Astrocyte (in vitro differentiated cells and primary cell): ENCODE measurements around the gene GRIK1. TPM values are rescaled to one million over a fixed set of nuclear protein-coding genes. Genes with fewer than 3 reads are reported as not detected.

Experiments
- DNase-seq: peaks from one replicate; pipeline ENCODE4 v3.0.0-alpha.2; 2010; ENCODE audit warnings: low read depth
- FAIRE-seq: peaks from 2 replicates; lab custom pipeline; 2011; peaks lifted over from hg19 to GRCh38; lab: Jason Lieb, UNC
- H2AFZ ChIP-seq: 2 replicates; pipeline ENCODE4 v1.6.0; 2012; ENCODE audit warnings: low read depth, low read length, inconsistent platforms
- H3K27ac ChIP-seq: 2 replicates; pipeline ENCODE4 v1.5.1; 2011; ENCODE audit warnings: low read depth, low read length, inconsistent platforms
- H3K27me3 ChIP-seq: 2 replicates; pipeline ENCODE4 v1.6.0; 2011; ENCODE audit warnings: low read length, inconsistent platforms; ENCODE audit not compliant: insufficient read depth
- H3K36me3 ChIP-seq: 2 replicates; pipeline ENCODE4 v1.5.1; 2011; ENCODE audit warnings: low read length, inconsistent platforms; ENCODE audit not compliant: insufficient read depth
- H3K4me1 ChIP-seq: 2 replicates; pipeline ENCODE4 v1.5.1; 2011; ENCODE audit warnings: low read length, inconsistent platforms; ENCODE audit not compliant: insufficient read depth
- H3K4me2 ChIP-seq: 2 replicates; pipeline ENCODE4 v1.6.0; 2012; ENCODE audit warnings: low read length, inconsistent platforms
- H3K4me3 ChIP-seq: 2 replicates; pipeline ENCODE4 v1.5.1; 2011; ENCODE audit warnings: low read depth, mild to moderate bottlenecking, low read length, inconsistent platforms; ENCODE audit not compliant: insufficient read depth
- H3K79me2 ChIP-seq: 2 replicates; pipeline ENCODE4 v1.6.0; 2012; ENCODE audit warnings: mild to moderate bottlenecking, low read length, inconsistent platforms; ENCODE audit not compliant: insufficient read depth
- H3K9ac ChIP-seq: 2 replicates; pipeline ENCODE4 v1.6.0; 2012; ENCODE audit warnings: mild to moderate bottlenecking, low read length, inconsistent platforms
- H3K9me3 ChIP-seq: 2 replicates; pipeline ENCODE4 v1.5.1; 2012; ENCODE audit warnings: low read depth, mild to moderate bottlenecking, low read length, inconsistent platforms; ENCODE audit not compliant: insufficient read depth
- H4K20me1 ChIP-seq: 2 replicates; pipeline ENCODE4 v1.6.0; 2012; ENCODE audit warnings: low read length, inconsistent platforms; ENCODE audit not compliant: insufficient read depth
- H3K27ac Mint-ChIP-seq: one replicate; pipeline ENCODE4 v1.8.0; 2021; ENCODE audit warnings: mild to moderate bottlenecking, mixed read lengths; ENCODE audit not compliant: unreplicated experiment
- H3K27me3 Mint-ChIP-seq: one replicate; pipeline ENCODE4 v1.8.0; 2021; ENCODE audit warnings: low read depth, mixed read lengths; ENCODE audit not compliant: unreplicated experiment
- H3K36me3 Mint-ChIP-seq: one replicate; pipeline ENCODE4 v1.8.0; 2021; ENCODE audit warnings: low read depth, mixed read lengths; ENCODE audit not compliant: unreplicated experiment
- H3K4me1 Mint-ChIP-seq: one replicate; pipeline ENCODE4 v1.8.0; 2021; ENCODE audit warnings: low read depth, mixed read lengths; ENCODE audit not compliant: unreplicated experiment
- H3K4me3 Mint-ChIP-seq: one replicate; pipeline ENCODE4 v1.8.0; 2021; ENCODE audit warnings: mild to moderate bottlenecking, moderate library complexity, mixed read lengths; ENCODE audit not compliant: unreplicated experiment
- H3K9me3 Mint-ChIP-seq: one replicate; pipeline ENCODE4 v1.8.0; 2021; ENCODE audit warnings: mild to moderate bottlenecking, mixed read lengths; ENCODE audit not compliant: unreplicated experiment
- CTCF ChIP-seq: IDR thresholded peaks from 2 replicates; pipeline ENCODE4 v1.5.1; 2011; ENCODE audit warnings: low read depth, mild to moderate bottlenecking, inconsistent platforms, low read length, moderate library complexity; ENCODE audit not compliant: insufficient read depth
- EZH2 ChIP-seq: IDR thresholded peaks from 2 replicates; pipeline ENCODE4 v1.6.1; 2012; ENCODE audit warnings: mild to moderate bottlenecking, low read length, inconsistent platforms; ENCODE audit not compliant: insufficient read depth
- total RNA-seq: library from RNA; stranded (reverse); gene quantifications from 2 replicates; pipeline ENCODE4 v1.2.1, GENCODE V29; 2021

GRIK1 gene
- total RNA-seq, 1 donor from 2014 or later, result not detected

GRCh38 chr21:29625990-29626389 is 313.8 kb downstream of the GRIK1 start:
- Mint-ChIP-seq H3K27ac (no peak overlapping the region), H3K27me3 (no peaks in the 10 kb centered on the region), H3K36me3 (no peaks in the 10 kb centered on the region), H3K4me1 (no peaks in the 10 kb centered on the region), H3K4me3 (no peak overlapping the region), H3K9me3 (no peaks in the 10 kb centered on the region)
- H3K27ac ChIP-seq, result no peak overlapping the region
- H3K4me3 ChIP-seq, result no peak overlapping the region
- H3K4me1 ChIP-seq, result no peaks in the 10 kb centered on the region
- H3K4me2 ChIP-seq, result no peak overlapping the region
- no peaks in the 10 kb centered on the region for H3K79me2 ChIP-seq
- no peaks in the 10 kb centered on the region for H3K36me3 ChIP-seq
- no peak overlapping the region for H3K9ac ChIP-seq
- no peaks in the 10 kb centered on the region for H3K9me3 ChIP-seq
- H2AFZ ChIP-seq, result no peak overlapping the region
- no peaks in the 10 kb centered on the region for H3K27me3 ChIP-seq
- TF ChIP-seq EZH2 (no peak), CTCF (no peak)
- DNase-seq (no peak), FAIRE-seq (no peak)
- H4K20me1 ChIP-seq, result no peaks in the 10 kb centered on the region

- Histone ChIP-seq H3K4me2 (no peak overlapping the region), H2AFZ (no peak overlapping the region), H3K4me3 (no peak overlapping the region), H4K20me1 (no peaks in the 10 kb centered on the region), H3K9me3 (no peaks in the 10 kb centered on the region), H3K36me3 (no peaks in the 10 kb centered on the region), H3K27me3 (no peaks in the 10 kb centered on the region), H3K27ac (no peak overlapping the region), H3K9ac (no peak overlapping the region), H3K4me1 (no peaks in the 10 kb centered on the region), H3K79me2 (no peaks in the 10 kb centered on the region)
- Mint-ChIP-seq H3K27me3 (no peaks in the 10 kb centered on the region), H3K36me3 (no peaks in the 10 kb centered on the region), H3K4me1 (no peaks in the 10 kb centered on the region), H3K27ac (no peak overlapping the region), H3K9me3 (no peaks in the 10 kb centered on the region), H3K4me3 (no peak overlapping the region)
- FAIRE-seq (no peak), DNase-seq (no peak)
- TF ChIP-seq EZH2, result no peak
- TF ChIP-seq CTCF, result no peak
These were observed 315.0 kb downstream of the GRIK1 start for GRCh38 chr21:29624776-29625175.

- no peaks in the 10 kb centered on the region for H3K36me3 ChIP-seq
- FAIRE-seq (no peak), DNase-seq (no peak)
- no peaks in the 10 kb centered on the region for H3K4me1 Mint-ChIP-seq
- no peaks in the 10 kb centered on the region for H3K9me3 ChIP-seq
- no peak overlapping the region for H3K4me3 Mint-ChIP-seq
- H4K20me1 ChIP-seq, result no peaks in the 10 kb centered on the region
- H3K27me3 Mint-ChIP-seq, result no peaks in the 10 kb centered on the region
- H3K9me3 Mint-ChIP-seq, result peaks cover 4% of the 10 kb centered on the region
- no peaks in the 10 kb centered on the region for H3K36me3 Mint-ChIP-seq
- no peaks in the 10 kb centered on the region for H3K27me3 ChIP-seq
- H3K79me2 ChIP-seq, result no peaks in the 10 kb centered on the region
- no peak overlapping the region for H3K27ac ChIP-seq
- no peaks in the 10 kb centered on the region for H3K4me1 ChIP-seq
- no peak overlapping the region for H3K4me3 ChIP-seq
- H2AFZ ChIP-seq, result no peak overlapping the region
- no peak overlapping the region for H3K4me2 ChIP-seq
- H3K9ac ChIP-seq, result no peak overlapping the region
- H3K27ac Mint-ChIP-seq, result no peak overlapping the region
- no peak for TF ChIP-seq EZH2
- TF ChIP-seq CTCF, result no peak
These were observed 318.3 kb downstream of the GRIK1 start for GRCh38 chr21:29621525-29621924.
